ENCODE measurements around the gene ACAP2.

Gene ACAP2

GRCh38 chr3:195270079-195270816, 172.6 kb downstream of the ACAP2 start:
- DNase-seq, result peak; percentile 38
- H3K27ac ChIP-seq, result peak overlapping the region; percentile 52
- H3K27me3 ChIP-seq (replicated peaks), result no peaks in the 10 kb centered on the region
- in situ Hi-C loops (cut with HindIII; ENCODE audit: low pct_ligation_motif_present, low sequenced_read_pairs), result no loop called here
- H3K36me3 ChIP-seq (replicated peaks), result peaks cover 3% of the 10 kb centered on the region
- peak; percentile 23 for TF ChIP-seq CTCF (IDR thresholded peaks at IDR 0.05; ENCODE audit: low read depth, low read length, missing control alignments)
- peak overlapping the region; percentile 79 for H3K4me3 ChIP-seq (ENCODE audit: low read depth, low read length)

- no peak for DNase-seq
- Histone ChIP-seq H3K36me3 (replicated peaks) (peaks cover 3% of the 10 kb centered on the region), H3K4me3 (ENCODE audit: low read depth, low read length) (peak overlapping the region; percentile 79), H3K27me3 (replicated peaks) (no peaks in the 10 kb centered on the region), H3K27ac (no peak overlapping the region)
- TF ChIP-seq CTCF (IDR thresholded peaks at IDR 0.05; ENCODE audit: low read depth, low read length, missing control alignments), result no peak
- in situ Hi-C loops (cut with HindIII; ENCODE audit: low pct_ligation_motif_present, low sequenced_read_pairs), result no loop called here
Observed at GRCh38 chr3:195269375-195270078, 173.3 kb downstream of the ACAP2 start.

DNA sequence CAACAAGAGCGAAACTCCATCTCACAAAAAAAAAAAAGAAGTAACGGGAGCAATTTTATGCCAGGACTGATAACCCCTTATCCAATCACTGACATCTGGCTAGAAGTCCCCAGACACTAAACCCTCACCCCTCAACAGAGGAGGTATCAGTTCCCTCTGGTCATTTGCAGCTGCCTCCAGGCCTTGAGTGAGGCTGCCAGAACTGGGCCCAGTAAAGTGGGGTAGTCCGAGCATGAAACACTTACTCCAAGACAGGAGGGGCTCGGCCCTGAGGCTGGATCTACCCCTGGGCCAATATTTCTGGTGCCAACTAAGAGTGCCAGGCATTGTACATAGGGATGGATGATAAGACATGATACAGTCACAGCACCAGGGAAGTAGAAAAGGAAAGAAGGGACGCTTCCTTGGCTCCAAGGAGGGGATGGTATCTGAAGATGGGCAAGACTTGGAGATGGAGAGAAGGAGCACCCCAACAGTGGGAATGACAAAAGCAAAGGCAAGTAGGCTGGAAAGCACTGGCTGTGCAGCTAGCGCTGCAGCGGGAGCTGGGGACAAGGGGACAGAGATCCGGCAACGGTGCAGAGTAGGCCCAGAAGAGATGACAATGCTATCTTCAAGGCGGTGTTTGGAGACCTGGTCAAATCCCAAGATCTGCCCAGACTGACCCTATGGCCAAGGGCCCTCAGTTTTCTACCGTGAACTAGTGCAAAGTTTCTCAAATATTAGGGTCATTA, 174.1 kb downstream of the ACAP2 start:
- no peaks in the 10 kb centered on the region for H3K27me3 ChIP-seq (replicated peaks)
- no peak overlapping the region for H3K27ac ChIP-seq
- no peak for TF ChIP-seq CTCF (IDR thresholded peaks at IDR 0.05; ENCODE audit: low read depth, low read length, missing control alignments)
- in situ Hi-C loops (cut with HindIII; ENCODE audit: low pct_ligation_motif_present, low sequenced_read_pairs), result no loop called here
- H3K36me3 ChIP-seq (replicated peaks), result peaks cover 3% of the 10 kb centered on the region
- DNase-seq, result no peak
- H3K4me3 ChIP-seq (ENCODE audit: low read depth, low read length), result no peak overlapping the region

- H3K36me3 ChIP-seq (replicated peaks), result peaks cover 3% of the 10 kb centered on the region
- TF ChIP-seq CTCF (IDR thresholded peaks at IDR 0.05; ENCODE audit: low read depth, low read length, missing control alignments), result no peak
- no peak overlapping the region for H3K4me3 ChIP-seq (ENCODE audit: low read depth, low read length)
- no peaks in the 10 kb centered on the region for H3K27me3 ChIP-seq (replicated peaks)
- H3K27ac ChIP-seq, result no peak overlapping the region
- DNase-seq, result no peak
- in situ Hi-C loops (cut with HindIII; ENCODE audit: low pct_ligation_motif_present, low sequenced_read_pairs), result no loop called here
Observed at GRCh38 chr3:195267096-195267495, 175.7 kb downstream of the ACAP2 start.

DNA sequence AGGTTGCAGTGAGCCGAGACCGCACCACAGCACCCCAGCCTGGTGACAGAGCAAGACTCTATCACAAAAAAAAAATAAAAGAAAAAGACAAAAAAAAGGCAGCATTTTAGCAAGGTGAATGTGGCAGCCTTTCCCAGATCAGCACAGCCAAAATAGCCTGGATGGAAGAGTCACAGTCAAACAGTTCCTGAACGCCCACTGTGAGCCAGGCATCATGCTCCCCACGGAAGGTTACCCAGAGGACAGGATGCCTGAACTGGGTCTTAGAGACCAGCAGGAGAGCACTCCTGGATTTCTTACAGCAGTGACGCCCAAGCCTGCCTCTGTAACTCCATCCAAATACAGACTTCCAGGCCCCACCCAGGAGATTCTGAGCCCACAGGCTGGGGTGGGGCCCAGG, 176.4 kb downstream of the ACAP2 start:
- Histone ChIP-seq H3K4me3 (ENCODE audit: low read depth, low read length) (no peak overlapping the region), H3K27ac (no peak overlapping the region), H3K36me3 (replicated peaks) (peaks cover 3% of the 10 kb centered on the region), H3K27me3 (replicated peaks) (no peaks in the 10 kb centered on the region)
- DNase-seq, result no peak
- TF ChIP-seq CTCF (IDR thresholded peaks at IDR 0.05; ENCODE audit: low read depth, low read length, missing control alignments), result no peak
- in situ Hi-C loops (cut with HindIII; ENCODE audit: low pct_ligation_motif_present, low sequenced_read_pairs), result no loop called here
